ENCODE results near the gene EIF4G3.
"Not testable (repeated sequence)": the region's sequence is repeated elsewhere in the genome, so short reads cannot be mapped to it uniquely, and the experiment has no call there.

The EIF4G3 gene

DNA sequence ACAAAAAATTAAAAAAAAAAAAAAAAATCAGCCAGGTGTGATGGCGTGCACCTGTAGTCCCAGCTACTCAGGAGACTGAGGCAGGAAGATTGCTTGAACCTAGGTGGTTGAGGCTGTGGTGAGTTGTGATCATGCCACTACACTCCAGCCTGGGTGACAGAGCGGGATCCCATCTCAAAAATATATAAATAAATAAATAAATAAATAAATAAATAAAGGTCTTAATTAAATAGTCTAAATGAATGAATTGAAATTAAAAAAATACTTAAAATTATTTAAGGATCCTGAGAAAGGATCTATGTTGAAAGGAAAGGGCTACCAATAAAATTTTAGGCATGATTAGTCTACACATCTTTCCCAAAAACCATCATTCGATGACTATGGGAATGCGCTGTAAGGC, 322.2 kb downstream of the EIF4G3 start:
- no peak for DNase-seq

DNA sequence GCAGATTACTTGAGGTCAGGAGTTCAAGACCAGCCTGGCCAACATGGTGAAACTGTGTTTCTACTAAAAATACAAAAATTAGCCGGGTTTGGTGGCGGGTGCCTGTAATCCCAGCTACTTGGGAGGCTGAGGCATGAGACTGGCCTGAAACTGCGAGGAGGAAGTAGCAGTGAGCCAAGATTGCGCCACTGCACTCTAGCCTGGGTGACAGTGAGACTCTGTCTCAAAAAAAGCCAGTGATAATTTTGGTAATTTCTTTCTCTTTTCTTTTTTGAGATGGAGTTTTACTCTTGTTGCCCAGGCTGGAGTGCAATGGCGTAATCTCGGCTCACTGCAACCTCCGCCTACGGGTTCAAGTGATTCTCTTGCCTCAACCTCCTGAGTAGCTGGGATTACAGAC, 324.9 kb downstream of the EIF4G3 start:
- peak in 1 of 2 experiments; percentile 4 for DNase-seq

DNA sequence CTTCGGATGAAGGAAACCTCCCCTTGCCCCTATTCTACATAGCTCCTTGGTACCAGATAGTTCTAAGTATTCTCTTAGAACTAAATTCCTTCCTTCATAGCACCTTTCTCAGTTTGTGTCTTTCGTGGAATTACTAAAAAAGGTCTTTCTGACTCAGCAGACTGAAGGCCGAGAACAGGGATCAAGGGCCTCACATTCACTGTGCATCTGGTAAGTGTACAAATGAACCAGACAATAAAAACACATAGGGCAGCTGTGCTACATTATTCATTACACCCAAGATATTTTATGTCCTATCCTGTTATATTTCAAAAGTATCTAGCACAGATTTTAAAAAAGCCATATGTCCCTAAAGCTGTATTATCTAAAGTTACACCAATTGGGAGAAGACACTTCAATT, 326.7 kb downstream of the EIF4G3 start:
- DNase-seq: no peak

DNA sequence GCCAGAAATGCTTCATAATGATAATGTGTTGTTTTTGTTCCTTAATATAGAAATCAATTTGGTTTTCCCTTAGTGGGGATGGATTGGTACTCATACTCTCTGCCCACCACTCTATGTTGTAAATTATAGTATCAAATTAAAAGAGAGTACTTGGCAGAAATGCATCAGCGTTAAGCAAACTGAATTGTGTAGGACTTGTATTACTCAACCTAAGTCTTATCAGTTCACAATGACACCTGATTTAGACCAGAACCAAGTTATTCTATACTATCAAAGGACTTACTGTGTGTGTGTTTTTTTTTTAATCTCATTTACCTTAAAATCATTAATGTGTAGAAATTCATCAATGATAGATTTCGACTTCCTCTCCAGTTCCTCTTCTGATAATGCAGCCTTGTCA, 327.6 kb downstream of the EIF4G3 start:
- no peak for DNase-seq

DNA sequence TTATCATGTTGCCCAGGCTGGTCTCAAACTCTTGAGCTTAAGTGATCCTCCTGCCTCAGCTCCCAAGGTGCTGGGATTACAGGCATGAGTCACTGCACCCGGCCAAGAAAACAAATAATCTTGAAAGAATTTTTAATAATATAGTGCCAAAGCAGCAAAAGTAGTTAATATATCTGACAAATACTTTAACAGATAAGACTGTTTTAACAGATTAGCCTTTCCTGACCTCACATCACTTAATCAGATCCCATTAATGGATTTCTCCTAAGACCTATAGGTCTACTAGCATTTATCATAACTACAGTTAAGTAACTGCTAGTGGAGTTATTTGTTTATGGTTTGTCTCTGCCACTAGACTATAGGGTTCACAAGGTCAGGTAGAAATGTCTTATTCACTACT, 328.5 kb downstream of the EIF4G3 start:
- DNase-seq: no peak

DNA sequence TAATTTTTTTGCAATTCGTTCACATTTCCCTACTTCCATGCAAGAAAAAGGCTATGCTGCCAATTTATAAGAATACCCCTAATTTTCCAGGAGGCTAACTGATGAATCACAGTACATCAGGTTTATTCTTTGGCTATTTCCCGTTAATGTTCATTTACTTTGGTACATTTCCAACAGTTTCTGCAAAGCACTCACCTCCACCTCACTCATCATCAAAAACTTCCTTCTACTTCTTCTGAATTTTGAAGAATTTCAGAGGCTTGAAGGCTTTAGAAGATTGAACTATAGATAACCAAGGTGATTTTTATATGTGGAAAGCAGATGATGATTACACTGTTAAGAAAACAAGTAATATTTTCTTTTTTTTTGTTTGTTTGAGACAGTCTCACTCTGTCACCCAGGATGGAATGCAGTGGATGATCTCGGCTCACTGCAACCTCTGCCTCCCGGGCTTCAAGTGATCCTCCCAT, 329.1 kb downstream of the EIF4G3 start:
- DNase-seq: no peak

DNA sequence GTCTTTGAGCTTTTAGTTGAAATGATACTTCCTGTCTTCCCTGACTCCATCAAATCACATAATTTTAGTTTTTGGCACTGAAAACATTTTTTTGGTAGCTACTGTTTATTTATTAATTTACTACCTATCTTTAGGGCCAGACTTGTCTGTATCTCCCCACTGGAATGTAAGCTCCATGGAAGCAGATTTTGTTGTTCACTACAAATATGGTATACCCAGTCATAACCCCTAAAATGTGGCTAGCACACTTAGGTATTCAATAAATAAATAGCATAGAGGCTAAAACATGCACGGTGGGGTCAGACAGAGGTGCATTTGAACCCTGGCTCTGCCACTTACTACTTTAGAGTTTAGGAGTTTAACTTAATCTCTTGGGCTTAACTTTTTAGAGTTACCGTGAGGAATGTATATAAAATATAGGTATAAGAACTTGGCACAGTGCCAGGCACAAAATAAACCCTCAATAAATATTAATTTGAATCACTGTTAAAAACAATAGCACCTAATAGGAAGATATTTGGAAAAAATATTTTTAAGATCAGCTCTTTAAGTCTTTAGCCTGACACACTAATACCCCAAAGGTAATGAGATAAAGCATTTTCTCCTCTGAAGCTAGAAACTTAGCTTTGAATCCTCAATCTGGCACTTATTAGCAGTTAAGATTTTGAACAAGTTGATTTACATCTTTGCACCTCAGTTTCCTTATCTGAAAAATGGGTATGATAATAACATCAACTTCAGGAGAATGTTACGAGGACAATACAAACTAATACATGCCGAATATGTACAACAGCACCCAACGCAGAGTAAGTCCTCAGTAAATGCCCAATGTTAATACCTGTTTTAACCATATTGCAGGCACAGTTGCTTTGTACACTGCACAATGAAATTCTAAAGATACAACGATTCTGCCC, 330.0 kb downstream of the EIF4G3 start:
- no peak for DNase-seq

DNA sequence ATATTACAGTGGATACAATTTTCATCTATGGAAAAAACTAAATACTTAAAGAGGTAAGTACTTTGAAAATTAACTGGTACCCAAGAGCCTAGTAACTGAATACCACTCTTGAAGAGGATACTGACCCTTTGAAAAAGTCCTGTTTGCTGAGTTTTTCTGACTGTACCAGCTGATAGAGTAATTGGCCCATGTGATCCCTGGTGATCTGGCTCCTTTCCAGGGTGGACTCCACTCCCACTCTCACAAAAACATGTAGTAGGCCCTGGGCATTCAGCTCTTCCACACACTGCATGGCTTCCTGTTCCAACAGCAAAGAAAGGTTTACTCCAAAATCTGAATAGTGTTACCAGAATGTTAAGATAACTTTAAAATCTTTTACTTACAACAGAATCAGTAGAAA, 336.0 kb downstream of the EIF4G3 start:
- no peak for DNase-seq

DNA sequence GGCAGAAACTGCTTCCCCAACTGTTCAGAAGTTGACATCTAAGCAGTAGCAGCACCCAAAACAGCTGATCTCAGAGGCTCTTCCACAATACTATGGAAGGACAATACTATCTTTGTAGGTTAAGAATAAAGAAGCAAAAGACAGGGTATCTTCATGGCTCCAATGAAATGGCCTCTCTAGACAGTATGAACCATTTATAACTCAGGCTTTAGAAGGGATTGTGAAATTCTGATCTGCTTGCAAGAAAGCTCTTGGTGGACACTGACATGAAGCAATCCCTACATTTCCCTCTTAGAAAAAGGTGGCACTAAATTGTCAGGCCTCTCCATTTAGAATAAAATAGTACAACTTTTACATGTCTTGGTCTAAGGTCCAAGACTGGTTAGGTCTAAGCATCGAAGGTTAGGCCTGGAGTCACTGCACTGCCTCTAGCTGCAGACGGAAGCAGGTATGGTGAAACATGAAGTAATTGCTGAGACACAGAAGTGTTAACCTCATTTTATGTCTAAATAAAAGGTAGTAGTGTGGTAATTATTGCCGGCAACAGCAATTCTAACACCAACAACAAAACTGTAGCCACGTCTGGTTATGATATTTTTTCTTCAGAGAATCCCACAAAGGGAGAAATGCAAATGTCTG, 339.0 kb downstream of the EIF4G3 start:
- no peak for DNase-seq

DNA sequence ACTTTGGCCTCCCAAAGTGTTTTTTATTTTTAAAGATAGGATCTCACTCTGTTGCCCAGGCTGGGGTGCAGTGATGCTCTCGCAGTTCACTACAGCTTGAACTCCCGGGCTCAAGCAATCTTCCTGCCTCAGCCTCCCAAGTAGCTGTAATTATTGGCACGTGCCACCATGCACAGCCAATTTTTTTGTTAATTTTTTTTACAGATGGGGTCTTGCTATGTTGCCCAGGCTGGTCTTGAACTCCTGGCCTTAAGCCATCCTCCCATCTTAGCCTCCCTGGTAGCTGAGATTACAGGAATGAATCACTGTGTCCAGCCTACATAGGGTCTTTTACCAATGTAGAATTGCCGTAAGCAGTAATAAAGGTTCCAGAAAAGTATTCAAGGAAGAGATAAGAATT, 340.5 kb downstream of the EIF4G3 start:
- DNase-seq: no peak

DNA sequence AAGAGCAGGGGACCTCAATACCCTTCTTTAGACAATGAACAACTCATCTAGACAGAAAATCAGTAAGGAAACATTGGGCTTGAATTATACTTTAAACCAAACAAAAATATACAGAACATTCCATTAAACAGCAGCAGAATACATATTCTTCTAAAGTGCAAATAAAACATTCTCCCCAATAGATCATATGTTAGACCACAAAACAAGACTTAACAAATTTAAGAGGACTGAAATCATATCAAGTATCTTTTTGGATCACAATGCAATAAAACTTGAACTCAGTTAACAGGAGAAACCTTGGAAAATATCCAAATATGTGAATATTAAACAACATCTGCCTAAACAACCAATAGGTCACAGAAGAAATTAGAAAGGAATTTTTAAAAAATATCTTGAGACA, 341.9 kb downstream of the EIF4G3 start:
- no peak for DNase-seq

DNA sequence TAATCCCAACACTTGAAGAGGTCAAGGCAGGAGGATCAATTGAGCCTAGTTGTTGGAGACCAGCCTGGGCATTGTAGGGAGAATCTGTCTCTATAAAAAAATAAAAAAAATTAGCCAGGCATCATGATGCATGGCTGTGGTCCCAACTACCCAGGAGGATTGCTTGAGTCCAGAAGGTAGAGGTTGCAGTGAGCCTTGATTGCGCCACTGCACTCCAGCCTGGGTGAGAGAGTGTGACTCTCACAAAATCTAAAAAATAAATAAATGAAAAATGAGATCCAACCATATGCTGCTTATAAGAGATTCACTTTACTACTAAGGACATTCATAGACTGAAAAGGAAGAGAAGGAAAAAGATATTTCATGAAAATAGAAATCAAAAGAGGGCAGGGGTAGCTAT, 342.5 kb downstream of the EIF4G3 start:
- DNase-seq: no peak

DNA sequence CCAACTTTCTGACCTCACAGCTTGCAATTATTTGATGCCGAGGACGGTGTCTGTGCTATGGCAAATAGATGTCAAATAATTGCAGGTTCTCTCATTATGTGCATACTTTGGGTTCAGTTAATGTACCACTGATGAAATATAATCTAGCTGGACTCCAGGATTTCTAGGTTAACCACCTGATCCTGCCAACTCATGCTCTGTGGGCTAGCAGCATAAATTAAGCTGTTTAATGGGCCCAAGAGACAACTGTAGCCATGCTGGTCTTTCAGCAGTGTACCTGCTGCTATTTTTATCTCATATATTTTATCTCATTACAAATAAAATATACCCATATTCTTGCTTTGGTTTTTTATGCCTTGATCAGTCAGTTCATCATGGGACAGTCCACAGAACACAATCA, 346.3 kb downstream of the EIF4G3 start:
- DNase-seq: no peak

DNA sequence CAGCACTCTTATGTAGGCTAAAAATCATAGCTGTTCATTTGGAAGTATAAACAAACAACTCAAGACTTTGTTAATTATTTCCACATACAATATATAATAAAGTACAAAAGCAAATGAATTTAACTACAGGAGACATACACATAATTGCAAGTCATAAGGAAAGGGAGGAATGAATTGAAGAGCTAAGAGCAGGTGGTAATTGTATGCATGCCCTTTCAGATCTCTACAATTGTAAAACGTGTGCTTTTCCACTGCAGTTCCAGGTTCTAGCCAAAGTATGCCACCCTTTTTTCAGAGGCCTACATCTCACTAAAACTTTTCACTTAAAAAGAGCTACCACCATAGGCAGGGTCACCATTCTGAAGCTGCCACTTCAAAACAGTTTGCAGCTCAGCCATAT, 346.8 kb downstream of the EIF4G3 start:
- DNase-seq: no peak

DNA sequence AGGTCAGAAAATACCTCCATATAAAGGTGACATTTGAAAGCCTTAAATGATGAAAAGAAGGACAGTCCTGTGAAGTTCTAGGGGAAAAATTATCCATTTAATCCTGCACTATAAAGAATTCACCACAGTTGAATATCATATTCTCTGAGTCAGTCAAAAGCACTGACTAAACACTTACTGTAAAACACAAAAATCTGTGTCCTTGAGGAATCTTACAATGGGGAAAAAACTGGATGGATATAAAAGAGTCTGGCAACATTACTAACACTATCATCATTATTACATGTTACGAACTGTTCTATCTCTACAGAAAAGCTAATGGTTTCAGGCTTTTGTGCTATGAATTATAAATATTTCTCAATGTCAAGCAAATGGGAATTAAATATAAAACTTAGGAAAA, 347.2 kb downstream of the EIF4G3 start:
- DNase-seq: no peak

DNA sequence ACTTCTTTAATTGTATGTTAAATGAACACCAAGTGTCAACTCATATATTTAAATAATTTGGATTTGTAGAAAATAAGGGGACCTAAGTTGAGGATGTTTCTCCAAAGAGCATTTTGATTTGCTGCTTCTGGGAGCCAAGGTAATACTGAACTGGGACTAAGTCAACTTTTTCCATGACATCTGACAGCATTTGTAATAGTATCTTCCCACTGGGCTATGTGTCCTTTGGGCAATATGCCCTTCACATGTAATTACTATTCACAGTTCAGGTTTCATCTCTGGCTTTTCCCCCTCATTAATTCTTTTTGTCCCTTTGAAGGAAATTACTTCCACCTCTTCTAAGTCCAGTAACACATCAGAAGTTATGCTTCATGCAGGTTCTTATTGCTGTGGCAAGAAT, 352.9 kb downstream of the EIF4G3 start:
- no peak for DNase-seq

DNA sequence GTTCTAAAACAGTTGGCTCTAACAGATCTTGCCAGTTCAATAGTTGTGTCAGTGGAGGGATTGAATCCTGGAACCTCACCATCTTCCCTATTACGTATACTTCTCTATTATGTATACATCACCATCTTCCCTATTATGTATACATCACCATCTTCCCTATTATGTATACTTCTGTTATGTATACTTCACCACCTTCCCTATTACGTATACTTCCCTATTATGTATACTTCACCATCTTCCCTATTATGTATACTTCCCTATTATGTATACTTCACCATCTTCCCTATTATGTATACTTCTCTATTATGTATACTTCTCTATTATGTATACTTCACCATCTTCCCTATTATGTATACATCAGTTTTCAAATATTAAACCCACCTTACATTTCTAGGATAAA, 355.2 kb downstream of the EIF4G3 start:
- DNase-seq: peak; percentile 21 to 38

DNA sequence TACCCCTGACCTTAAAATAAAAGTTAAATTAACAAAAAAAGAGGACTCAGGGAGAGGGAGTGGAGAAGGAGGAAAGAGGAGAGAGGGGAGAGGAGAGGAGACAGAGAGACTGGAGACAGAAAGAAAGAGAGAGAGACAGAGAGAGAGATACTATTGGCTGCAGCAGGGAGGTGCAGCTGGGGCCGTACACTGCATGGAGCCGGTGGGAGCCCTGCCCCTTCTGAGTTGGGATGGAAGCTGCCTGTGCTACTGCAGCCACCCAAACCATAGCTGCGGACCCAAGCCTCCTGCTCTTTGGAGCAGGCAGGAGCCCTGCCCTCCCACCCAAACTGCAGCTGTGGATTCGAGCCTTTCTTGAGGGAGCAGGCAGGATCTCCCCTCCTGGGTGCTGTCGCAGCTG, 356.9 kb downstream of the EIF4G3 start:
- DNase-seq: no peak

DNA sequence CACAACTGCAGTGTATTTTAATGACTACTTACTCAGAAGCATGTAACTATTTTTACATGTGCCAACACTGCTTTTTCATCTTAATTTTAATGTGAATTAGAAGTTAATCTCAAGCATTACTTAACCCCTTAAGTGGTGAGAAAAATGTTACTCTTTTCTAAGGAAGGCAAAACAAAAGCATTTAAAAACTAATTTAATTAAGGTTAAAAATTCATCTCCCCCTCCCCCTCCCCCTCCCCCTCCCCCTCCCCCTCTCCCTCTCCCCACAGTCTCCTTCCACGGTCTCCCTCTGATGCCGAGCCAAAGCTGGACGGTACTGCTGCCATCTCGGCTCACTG, 362.2 kb downstream of the EIF4G3 start:
- DNase-seq: no peak

DNA sequence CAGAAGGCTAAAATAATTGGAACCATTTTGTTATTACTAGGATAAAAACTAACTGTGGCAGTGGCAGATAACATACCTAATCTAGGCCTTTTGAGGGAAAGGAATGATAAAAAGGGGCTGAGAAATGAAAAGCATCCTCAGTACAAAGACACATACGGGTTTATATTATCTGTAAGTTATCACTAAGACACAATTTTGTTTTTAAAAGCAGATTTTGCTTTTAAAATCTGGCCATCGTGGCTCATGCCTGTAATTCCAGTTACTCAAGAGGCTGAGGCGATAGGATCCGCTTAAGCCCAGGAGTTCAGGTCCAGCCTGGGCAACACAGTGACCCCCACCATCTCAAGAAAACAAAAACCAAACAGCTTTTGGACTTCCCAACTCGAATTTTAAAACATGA, 364.8 kb downstream of the EIF4G3 start:
- no peak for DNase-seq

DNA sequence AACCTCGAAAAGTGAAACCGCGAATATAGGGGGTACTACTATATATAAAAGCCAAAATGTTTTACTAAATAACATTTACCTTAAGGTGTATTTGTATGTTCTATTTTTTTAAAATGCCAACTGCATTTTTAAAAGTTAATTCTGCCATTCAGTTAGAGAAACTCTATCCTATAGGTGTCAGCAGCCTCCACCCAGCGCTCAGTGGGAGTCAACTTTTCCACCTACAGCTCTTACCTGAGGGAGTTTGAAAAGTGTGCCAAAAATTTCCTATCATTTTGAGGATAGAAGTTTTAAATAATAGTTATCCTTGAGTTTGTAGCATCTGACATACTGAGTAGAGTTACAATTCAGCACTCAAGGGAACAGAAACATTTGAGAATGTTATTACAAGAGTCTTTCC, 383.5 kb downstream of the EIF4G3 start:
- DNase-seq: no peak

DNA sequence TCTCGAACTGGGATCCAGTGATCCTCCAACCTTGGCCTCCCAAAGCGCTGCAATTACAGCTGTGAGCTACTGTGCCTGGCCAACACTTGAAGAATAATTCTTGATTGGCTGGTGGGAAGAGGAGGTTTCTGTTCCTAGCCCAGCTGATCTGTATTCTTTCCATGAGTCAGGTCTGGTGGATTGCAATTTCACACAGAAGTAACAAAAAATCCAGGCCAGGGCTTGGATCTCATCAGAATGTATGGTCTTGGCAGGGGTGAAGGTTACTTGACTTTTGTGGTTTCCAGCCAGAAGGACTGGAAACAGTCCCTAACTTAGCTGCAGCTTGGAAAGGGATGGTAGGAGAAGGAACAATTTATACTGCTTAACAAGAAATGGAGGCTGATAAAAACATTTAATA, 384.5 kb downstream of the EIF4G3 start:
- DNase-seq: no peak

DNA sequence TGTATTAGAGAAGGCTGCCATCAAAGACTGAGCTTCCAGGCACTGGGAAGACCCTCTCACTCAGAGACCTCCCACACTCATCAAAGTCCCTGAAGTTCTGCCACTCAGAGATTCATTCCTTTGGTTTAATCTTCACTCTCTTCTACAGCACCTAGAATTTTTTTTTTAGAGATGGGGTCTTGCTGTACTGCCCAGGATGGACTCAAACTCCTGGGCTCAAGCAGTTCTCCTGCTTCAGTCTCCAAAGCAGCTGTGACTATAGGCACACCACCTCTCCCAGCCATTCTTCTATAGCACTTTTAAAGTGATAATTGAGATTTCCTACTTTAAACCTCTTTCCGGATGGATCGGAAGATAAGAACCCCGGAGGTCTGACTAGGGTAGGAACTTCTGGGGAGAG, 385.9 kb downstream of the EIF4G3 start:
- DNase-seq: no peak

DNA sequence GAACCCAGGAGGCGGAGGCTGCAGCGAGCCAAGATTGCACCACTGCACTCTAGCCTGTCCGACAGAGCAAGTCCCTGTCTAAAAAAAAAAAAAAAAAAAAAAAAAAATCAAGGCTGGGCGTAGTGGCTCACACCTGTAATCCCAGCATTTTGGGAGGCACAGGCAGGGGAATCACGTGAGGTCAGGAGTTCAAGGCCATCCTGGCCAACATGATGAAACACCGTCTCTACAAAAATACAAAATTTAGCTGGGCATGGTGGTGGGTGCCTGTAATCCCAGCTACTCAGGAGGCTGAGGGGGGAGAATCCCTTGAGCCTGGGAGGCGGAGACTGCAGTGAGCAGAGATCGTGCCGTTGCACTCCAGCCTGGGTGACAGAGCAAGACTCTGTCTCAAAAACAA, 387.1 kb downstream of the EIF4G3 start:
- not testable (repeated sequence) for DNase-seq
